Medulla oblongata (tissue), 1 donor: Measurements from ENCODE around the gene LINGO4.
A peak's percentile ranks its signal among the peaks of the same experiment; 100 is the strongest.

Experiments
- DNase-seq: peaks from one replicate; pipeline ENCODE4 v3.0.0-alpha.2; 2015; ENCODE audit errors: extremely low spot score

LINGO4 gene

DNA sequence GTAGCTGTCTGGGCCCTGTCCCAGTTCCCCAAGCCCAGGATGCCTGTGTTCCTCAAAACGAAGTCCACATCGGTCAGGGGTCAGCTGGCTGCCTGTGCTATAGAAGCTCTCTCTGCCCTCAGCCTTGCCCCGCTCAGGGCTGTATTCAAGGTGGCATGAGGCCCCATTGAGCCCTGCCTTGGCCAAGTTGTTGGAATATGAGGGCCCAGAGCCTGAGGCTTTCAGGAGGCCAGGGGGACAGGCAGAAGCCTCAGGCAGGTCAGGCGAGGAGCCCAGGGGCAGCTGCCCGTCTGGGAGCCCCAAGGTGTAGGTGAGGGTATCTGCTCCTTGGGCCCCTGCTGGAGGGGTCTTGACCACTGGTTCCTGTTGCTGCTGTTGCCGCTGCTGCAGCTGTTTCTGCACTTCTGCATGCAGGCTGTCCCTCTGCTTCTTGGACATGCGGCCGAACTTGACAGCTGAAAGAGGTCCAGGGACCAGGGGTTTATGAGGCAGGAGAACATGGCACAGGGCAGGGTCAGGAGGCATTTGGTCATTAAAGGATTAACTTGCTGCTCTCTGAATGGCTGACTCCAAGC, 9.8 kb upstream of the LINGO4 start:
- DNase-seq: no peak

DNA sequence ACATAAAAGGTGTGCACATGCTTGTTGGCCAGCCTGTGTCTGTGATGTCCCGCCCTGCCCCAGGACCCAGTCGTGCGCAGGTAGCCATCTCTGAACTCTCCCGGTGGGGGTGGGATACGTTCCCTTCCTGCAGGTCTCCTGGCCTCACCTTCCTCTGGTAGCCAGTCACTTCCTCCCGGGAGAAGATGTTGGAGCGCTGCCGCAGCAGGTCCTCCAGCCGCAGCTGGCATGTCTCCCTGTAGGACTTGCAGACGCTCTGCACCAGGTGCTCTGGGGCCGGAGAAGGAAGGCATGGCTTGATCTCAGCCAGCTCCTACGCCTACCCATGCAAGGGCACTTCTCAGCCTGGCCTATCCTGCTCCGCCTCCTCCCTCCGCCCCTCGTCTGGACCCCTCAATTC, 9.2 kb upstream of the LINGO4 start:
- no peak for DNase-seq

DNA sequence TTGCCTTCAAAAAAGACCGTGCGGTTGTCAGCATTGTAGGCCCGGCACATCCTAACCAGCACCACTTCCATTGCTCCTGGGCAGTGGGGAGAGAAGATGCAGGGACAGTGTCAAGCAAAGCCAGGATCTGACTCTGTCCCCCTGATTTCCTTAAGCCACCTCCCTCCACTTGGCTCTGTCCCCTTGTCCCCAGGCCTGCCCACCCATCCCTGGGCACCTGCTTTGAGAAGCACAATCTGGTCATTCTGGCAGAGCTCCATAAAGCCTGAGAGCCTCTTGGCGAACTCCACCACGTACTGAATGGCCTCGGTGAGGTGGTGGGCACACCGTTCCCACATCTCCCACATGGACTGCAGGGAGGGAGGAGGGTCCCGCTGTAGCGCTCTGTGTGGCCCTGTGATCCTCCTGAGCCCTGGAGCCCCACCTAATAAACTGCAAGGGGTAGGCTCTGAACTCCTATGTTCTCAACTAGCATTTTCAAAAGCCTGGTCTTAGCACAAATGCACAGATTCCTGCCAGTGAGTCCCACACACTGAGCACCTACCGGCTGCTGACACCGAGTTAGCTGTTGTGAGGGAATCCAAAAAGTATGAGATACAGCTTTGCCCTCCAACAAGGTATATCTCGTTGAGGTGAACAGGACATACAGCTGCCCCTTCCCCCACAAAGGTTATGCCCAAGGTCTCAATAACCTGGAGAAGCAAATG, 8.2 kb upstream of the LINGO4 start:
- DNase-seq: no peak

DNA sequence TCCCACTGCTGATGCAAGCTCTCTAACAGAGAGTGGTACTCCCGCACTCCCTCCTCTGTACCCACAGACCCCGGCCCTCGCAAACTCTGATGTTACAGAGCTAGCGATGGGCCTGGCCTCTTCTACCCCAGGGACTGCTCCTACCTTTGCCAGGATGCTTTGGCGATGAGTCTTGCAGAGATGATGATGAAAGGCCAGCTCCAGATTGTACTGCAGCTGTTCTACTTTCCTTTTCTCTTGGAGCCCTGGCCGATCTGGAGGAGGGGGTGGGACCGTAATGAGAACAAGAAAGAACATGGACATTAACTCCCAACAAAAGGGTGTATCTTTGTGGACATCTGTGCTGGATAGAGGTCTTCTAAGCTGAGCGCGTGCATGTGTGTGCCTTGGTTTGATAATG, 6.0 kb upstream of the LINGO4 start:
- DNase-seq: no peak

DNA sequence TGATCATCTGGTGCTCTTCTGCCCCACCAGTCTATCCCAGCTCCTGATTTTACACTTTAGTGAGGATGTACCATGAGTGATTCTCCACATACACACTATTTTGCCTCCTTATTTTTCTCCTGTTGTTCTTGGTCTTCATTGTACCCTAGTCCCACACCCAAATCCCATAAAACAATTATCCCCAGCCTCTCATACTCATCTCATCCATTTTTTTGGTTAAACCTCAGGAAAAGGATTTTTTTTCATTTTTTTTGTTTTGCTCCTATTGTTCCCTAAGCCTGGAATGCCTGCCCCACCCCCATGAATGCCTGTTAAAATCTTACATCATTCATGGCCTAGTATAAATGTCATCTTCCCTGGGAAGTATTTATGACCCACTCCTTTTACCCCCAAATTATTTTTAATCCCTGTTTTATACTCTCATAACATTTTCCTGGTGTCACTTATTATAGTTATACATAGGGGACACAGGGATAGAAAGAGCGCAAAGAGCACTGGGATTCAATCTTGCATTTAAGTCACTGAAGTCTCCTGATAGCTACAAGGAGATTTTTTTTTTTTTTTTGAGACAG, 4.9 kb upstream of the LINGO4 start:
- DNase-seq: no peak

DNA sequence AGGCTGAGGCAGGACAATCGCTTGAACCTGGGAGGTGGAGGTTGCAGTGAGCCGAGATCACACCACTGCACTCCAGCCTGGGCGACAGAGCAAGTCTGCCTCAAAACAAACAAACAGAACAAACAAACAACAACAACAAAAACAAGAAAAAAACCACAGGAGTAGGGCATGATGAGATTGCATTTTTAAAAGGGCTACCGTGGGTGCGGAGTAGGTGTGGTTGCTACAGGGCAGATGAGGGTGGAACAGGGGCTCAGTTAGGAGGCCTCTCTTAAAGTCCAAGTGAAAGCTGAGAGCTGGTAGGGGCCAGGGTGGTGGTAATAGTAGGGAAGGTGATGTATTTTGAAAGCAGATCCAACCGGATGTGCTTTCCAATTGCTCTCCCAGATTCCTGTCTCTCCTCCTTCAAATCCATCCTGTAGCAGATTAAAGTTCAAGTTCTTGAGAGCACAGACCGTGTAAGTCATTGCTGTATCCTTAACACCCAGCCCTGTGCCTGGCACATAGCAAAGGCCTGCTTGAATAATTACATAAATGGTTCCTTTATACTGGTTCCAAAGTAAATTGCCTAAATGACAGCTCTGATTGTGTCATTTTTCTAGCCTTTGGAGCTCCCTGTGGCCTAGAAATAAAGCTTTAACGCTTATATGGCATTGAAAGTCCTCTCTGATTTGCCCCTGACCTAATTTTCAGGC, 4.2 kb upstream of the LINGO4 start:
- DNase-seq: peak; percentile 49

DNA sequence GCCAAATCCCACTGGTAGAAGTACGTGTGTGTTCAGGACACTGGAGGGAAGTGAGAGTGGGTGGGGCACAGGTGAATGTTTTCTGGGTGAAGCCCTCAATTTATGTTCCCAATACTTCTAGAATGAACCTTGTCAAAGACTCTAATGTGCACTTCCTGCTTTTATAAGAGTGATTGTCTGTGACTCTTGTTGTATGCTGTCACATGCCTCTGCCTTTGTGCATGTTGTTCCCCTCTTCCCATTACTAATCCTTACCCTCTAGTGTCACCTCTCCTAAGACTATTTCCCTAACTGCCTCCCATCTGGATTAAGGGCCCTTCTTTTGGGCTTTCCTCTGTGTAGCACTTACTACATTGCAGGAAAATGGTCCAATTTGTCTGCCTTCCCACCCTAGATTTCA, 2.5 kb upstream of the LINGO4 start:
- DNase-seq: no peak

DNA sequence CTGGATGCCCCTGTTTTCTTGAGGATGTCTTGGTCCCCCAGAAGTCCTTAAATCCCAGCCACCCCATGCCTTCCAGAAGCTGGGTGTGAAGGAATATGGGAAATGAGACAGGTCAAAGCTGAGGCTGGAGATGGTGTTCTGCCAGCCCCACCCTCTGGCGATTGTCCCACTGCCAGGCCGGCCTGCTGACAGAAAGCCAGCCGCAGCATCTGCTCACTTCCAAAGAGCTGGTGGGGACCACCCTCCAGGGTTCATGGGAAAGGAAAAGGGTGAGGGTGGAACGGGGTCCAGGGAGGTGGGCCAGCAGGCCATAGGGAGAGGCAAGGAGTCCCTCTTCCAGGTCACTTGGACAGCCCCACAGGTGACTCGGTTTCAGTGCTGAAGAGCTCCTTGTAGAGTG, 1.9 kb upstream of the LINGO4 start:
- DNase-seq: no peak

DNA sequence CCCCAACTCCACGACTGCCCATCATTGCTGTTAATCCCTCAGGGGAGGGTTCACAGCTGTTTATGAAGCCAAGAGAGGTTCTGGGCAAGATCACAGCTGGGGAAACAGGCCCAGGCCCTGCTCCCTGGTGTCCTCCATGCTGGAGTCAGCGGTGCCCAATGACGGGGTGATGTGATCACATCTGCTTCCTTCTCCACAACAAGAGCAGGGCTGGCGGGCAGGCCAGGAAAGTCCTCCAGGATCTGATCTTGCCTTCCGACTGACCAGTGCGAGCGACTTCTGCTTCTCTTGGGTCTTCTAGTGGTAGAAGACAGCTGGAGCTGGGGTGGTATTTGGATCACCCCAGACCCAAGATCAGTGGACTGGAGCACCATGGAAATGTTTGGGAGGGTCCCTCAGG, 951 bp upstream of the LINGO4 start:
- no peak for DNase-seq

DNA sequence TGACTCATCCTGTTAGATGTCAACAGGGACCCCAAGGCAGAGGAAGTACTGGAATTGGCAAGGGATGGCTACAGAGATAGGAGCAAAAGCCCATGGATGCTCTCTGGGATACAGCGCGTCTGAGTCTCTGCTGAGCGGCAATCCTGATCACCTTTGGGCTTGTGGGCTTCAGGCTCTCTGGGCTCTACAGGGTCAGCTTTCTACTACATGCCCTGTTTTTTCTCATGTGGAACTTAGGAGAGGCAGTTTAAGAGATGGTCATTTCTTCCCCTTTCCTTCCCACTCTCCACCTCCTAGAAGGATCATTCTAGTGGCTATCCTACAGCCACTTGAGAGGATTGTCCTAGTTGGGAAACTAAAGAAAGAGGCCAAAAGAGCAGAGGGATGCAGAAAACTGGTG, 1.3 kb downstream of the LINGO4 start:
- DNase-seq: no peak

DNA sequence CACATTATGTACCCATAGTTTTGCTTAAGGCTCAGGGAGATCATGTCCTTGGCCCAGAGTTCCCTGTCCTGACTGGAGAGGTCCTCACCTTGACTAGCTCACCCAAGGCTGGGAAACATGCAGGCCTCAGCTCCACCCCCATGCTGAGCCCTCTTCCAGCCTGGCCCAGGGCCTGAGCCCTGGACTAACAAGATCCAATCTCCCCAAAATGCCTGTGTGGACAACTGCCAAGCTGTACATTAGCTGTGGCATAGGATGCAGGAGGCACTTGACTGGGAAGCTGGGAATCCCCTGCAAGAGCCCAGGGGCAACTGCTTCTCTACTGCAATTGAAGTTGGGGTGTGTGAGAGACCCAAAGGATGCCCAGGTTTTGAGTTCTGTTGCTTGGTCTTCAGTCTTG, 2.1 kb downstream of the LINGO4 start:
- DNase-seq: no peak

DNA sequence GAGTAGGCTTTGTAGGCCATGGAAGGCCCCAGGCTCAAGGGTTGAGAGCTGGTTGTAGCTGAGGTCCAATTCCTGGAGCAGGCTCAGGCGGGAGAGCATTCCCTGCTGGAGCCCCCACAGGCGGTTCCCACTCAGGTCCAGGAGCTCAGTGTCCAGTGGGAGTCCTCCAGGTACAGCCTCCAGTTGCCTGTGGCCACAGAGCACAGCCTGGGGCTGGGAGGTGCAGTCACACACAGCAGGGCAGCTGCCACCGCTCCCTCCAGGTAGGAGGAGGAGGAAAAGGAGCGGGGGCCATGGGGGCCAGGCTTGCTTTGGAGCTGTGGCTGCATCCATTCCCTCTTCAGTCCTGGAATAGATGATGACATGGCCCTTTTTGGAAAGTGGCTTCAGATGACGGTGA, 2.8 kb downstream of the LINGO4 start:
- no peak for DNase-seq

DNA sequence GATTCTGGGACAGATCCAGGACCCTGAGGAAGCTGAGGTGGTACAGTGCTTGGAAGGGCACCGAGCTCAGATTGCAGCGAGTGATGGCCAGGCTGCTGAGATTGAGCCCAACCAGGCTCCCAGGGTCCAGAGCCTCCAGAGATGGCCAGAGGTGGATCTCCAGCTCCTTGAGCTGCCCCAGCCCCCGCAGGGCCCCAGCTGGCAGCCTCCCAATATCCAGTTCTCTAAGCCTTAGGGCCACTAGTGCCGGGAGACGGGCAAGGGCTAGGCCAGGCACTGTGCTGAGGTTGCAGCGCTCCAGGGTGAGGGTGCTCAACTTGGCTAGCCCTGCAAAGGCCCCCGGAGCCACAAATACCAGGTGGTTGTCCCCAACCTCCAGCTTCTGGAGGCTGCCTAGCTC, 3.4 kb downstream of the LINGO4 start:
- DNase-seq: no peak

DNA sequence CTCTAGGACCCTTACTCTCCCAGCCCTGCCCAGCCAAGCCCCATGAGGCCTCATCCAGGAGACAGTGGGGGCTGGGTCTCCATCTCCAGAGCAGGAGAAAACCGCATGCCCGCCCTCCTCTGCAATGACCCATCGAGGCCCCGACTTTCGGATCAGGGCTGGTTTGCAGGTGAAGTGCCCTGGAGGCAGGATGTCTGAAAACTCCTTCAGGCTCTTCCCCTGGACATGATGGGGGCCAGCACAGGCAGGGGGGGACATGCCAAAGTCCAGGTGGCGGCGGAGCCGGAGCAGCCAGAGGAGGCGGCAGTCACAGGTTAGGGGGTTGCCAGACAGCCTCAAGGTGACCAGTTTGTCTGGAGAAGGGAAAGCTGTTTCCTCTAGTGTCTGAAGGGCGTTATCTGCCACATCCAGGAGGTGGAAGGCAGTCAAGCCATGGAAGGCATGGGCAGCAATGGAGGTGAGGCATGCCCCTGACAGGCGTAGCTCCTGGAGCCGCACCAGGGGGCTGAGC, 3.9 kb downstream of the LINGO4 start:
- DNase-seq: no peak

DNA sequence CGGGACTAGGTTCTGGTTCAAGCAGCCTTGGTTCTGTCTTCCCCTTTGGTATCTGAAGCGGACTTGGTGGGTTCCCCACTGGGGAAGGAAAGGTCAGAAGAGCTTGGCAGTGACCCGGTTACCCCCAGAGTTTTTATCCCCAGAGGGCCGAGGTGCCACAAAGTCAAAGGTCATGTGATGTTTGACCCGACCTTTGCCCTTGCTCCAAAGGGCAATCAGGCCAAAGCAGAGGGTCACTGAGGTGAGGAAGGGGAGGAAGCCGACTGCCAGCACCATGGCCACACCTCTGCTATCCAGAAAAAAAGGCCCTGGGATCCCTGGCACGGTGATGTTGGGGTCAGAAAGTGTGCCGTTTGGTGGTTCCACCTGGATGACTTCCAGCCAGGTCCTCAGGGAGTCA, 4.4 kb downstream of the LINGO4 start:
- no peak for DNase-seq

DNA sequence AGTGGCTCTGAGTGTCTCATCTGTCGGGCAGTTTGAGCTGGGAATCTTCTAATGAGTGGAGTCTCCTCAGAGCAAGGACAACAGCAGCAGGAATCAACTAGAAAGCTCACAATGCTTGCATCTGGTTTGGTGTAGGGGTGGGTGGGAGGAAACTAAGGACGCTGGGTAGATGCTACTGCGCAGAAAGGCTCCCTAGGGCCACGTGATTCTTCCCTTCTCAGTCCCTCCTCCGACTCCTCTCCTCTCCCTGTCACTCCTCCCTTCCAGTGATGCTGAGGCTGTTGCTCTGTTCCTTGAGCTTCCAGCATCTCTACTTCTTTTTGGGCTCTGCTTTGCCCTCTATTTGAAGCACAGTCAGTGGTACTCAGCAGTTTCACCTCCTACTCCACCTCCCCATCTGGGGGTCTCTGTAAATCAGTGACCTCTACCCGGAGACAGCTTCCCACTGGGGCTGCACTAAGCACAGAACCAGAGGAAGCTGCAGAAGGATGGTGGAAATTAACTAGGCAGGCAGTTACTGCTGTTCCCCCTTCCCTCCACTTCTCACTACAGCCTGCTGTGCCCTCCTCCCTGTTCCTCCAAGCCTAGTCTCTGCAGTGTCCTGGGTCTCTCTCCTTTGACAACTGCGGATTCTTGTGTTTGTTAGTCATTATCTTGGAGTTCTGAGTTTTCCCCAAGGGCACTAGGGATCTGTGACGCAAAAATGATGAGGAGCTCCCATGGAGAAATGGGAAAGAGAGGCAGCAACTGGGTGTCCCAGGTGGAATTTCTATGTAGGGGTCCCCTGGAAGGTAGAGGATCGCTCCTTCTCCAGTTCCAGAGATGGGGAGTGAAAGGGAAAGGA, 5.8 kb downstream of the LINGO4 start:
- no peak for DNase-seq

DNA sequence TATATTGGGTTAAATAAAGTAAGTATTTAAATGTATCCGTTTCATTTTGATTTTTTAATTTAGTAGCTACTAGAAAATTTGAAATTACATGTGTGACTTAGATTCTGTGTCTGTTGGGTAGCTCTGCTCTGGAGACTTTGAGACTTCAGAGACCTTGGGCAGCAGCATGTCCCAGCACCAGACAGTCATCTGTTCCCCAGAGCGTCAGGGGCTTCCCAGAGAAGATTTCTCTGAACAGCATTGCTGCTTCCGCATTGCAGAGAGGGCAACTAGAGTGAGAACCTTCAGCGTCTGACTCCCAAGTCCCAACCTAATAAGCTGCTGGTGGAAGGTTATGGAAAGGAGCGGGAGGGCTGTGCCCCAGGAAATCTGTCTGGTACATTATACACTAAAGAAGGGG, 6.6 kb downstream of the LINGO4 start:
- DNase-seq: no peak

DNA sequence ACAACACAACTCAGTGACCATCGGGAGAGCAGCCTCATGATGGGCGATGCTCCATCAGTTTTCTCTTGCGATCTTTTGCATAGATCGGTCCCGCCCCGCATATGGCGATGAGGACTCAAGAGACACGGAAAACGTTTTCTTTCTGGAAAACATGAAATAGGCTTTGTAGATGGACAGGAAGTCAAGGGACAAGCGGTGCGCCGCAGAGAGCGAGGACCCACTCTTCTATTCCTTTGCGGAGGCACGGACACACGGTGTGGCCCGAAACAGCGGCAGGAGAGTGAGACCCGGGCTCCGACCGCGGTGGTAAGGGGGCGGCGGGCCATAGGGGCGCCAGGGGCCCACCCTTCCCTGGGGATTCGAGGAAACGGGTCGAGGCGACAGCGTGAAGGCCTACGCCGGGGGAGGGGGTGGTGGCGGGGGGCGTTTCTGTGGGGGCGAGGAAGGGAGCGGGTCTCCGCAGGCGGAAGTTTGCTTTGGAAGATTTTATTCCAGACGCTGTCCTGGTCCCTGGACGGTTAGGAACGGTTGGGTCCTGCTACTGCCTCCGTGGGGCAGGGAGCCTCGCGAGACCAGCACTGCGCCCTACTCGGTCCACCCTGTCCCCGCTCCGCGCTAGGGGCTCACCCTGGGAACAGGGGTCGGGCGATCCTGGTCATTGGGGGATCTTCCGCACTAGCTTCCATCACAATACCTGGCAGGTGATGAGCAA, 14.1 kb downstream of the LINGO4 start:
- DNase-seq: no peak

DNA sequence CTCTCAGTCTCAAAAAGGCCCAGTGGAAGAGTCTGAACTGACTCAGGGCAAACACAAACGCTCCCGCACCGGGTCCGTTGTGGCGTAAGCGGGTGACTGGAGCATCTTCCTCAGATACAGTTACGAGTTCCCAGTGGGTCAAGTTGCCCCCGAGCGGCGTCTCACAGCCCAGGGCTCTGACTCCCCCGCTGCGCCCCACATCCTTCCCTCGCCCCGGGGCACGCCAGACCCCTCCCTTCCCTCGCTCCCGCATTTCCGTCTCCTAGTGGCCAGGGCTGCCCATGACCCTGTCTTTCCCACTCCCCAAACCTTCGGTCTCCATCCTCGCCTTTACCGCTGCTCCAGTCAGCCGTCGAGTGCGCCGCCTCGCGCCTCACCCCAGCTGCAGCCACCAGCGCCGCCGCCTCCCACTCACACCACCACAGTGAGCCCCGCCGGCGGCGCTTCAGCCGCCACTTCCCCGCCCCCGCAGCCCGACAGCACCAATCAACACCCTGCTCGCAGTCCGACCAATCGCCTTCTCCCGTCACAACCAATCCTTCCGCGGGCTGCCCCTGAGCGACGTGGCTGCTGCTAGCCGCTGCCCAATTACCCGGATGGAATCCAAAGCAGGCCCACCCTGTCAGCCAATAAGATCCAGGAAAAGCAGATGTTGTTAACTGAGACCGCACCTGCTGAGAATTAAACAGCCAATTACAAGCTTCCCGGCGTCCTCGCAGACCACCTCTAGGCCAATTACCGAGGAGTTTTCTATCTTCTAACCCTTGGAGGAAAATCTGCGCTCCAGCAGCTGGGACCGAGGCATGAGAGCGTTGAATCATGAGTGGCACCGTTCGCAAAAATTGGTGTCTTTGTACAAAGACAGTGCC, 14.9 kb downstream of the LINGO4 start, which contains the start of gene TDRKH:
Gene TDRKH, minus strand, starts transcription at position 430 of the 869 bp plus-strand sequence. CDS start 7,478 bp downstream, outside the sequence.
- peak; percentile 99 for DNase-seq

DNA sequence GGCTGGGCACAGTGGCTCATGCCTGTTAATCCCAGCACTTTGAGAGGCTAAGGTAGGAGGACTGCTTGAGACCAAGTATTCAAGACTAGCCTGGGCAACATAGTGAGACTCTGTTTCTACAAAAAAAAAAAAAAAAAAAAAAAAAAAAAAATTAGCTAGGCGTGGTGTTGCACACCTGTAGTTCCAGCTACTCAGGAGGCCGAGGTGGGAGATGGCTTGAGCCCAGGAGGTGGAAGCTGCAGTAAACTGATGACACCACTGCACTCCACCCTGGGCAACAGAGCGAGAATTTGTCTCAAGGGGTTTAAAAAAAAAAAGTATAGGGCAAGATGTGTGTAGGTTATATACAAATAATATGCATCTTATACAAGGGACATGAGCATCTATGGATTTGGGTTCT, 17.5 kb downstream of the LINGO4 start:
- DNase-seq: no peak
